Effector memory CD8-positive, alpha-beta T cell (primary cell): ENCODE data around the gene HACL1.
A peak's percentile ranks its signal among the peaks of the same experiment; 100 is the strongest.

ENCODE experiments used
- ATAC-seq: fragments of 150-1000 bp; cut with Tn5 transposase; replicated peaks from 2 replicates; pipeline ENCODE4 v1.10.0; 2021; ENCODE audit warnings: mild to moderate bottlenecking, moderate library complexity
- DNase-seq, 3 experiments: peaks; one replicate each; pipeline ENCODE4 v3.0.0; 2021
- H3K27ac Mint-ChIP-seq, 2 donors: one replicate each; pipeline ENCODE4 v1.8.0; 2022; ENCODE audit warnings: mild to moderate bottlenecking in 2 of 2, mixed read lengths in 2 of 2, moderate library complexity in 2 of 2
- H3K27me3 Mint-ChIP-seq, 2 donors: one replicate each; pipeline ENCODE4 v1.8.0; 2022; ENCODE audit warnings: mixed read lengths in 2 of 2
- H3K36me3 Mint-ChIP-seq: one replicate; pipeline ENCODE4 v1.8.0; 2022; ENCODE audit warnings: mild to moderate bottlenecking, moderate library complexity, mixed read lengths; ENCODE audit not compliant: insufficient read depth
- H3K4me1 Mint-ChIP-seq, 2 donors: one replicate each; pipeline ENCODE4 v1.8.0; 2022; ENCODE audit warnings: low read depth in 2 of 2, mixed read lengths in 2 of 2
- H3K4me3 Mint-ChIP-seq, 2 donors: one replicate each; pipeline ENCODE4 v1.8.0; 2022; ENCODE audit warnings: mild to moderate bottlenecking in 2 of 2, mixed read lengths in 2 of 2, moderate library complexity in 2 of 2
- H3K9me3 Mint-ChIP-seq, 2 donors: one replicate each; pipeline ENCODE4 v1.8.0; 2022; ENCODE audit warnings: mixed read lengths in 2 of 2

Gene HACL1

DNA sequence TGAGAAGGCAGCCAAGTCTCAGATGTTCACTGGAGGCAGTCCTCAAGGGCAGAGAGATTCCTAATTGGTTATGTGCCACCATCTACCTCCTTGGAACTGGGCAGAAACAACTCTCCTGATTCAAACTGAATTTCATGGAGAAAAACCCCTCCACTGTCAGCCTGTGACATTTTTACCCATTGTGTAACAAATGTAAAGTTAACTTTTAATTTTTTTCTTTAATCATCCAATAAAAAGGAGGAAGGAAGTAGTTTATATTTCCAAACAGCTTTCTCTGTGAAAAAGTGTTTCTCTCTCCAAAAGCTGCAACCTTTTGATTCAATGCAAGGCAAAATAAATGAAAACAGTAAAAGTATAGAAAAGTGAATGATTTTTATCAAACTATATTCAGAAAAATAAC is 79.4 kb downstream of the HACL1 start:
- Mint-ChIP-seq H3K4me1 (peaks cover 18 to 34% of the 10 kb centered on the region in 2 donors), H3K27me3 (no peaks in the 10 kb centered on the region), H3K9me3 (no peaks in the 10 kb centered on the region), H3K4me3 (peak overlapping the region; percentile 68 to 89), H3K36me3 (no peaks in the 10 kb centered on the region), H3K27ac (peak overlapping the region; percentile 80 to 91)
- no peak for ATAC-seq
- DNase-seq = no peak

DNA sequence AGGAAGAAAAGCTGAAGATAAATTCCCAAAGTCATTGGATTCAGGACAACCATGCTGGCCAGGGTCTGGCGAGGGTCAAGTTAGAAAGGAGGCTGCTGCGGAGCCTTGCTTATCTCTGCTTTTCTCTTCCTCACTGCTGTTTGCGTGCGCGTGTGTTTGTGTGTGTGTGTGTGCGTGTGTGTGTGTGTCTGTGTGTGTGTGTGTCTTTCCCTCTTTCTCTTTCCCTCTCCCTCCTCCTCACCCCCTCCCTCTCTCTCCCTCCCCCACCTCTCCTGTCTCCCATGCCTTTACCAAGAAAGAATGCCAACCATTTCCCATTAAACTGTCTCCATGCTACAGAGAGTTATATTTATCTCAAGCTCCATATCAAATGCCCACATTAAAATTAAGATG is 79.8 kb downstream of the HACL1 start, which contains the start of gene COLQ:
Gene COLQ (minus strand): TSS at position 134 of the 393 bp plus-strand sequence. CDS start 81 bp downstream, at position 53.
- no peak for DNase-seq
- peaks cover 18 to 34% of the 10 kb centered on the region in 2 donors for H3K4me1 Mint-ChIP-seq
- ATAC-seq = no peak
- H3K36me3 Mint-ChIP-seq = no peaks in the 10 kb centered on the region
- H3K27me3 Mint-ChIP-seq = no peaks in the 10 kb centered on the region
- H3K4me3 Mint-ChIP-seq = peak within 1 kb of the TSS; percentile 68 to 89
- H3K9me3 Mint-ChIP-seq = no peaks in the 10 kb centered on the region
- peak within 1 kb of the TSS; percentile 80 to 91 for H3K27ac Mint-ChIP-seq

DNA sequence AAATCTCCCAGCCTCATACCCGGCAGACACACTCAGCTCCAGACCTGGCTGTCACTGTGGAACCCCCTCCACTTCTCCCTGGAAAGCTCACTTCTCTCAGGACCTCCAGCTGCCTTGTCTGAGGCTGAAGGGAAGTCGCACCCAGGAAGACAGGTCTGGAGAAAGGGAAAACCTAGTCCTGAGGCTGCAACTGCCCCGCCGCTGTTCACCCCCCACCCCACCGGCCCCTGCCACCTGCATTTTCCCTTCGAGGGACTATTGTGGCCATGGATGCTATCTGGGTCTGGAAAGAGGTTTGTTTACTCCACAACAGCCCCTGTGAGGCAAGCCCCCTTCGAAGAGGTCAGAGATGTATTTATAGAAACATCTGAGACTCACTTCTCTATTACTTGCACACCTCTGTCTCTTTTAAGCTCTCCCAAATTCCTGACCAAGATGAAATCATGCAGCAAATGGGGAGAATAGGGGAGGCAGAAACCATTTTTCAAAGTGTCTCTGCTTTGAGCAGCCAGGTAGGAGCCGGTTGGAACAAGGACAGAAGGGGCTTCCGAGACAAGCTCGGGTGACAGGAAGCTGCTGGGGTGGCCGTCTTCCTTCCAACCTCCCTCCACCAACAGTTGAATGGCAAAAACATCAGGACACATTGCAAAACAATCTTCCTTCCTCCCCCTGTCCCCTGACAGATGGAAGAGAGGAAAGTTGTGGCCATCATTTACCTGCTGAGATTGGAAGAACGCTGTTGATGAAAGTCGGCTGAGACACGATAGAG is 80.4 kb downstream of the HACL1 start:
- peak overlapping the region; percentile 68 to 89 for H3K4me3 Mint-ChIP-seq

DNA sequence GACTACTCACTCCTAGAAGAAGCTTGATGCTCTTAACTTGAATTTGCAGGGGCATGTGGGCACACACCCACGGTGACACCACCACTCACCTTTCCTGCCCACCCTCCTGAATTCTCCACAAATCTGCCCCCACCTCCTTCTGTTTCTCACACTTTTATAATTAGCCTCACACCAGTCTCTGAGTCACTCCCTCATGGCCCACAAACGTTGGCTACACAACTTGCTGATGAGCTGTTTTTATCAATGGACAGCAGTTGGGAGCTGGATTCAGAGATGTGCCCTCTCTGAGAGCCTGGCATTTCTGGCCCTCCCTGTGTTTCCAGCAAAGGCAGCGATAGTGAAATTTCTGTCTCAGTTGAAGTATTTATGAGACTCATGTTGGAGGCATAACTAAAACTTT is 81.2 kb downstream of the HACL1 start:
- Mint-ChIP-seq H3K4me3 (peak overlapping the region; percentile 68 to 89), H3K27me3 (no peaks in the 10 kb centered on the region), H3K36me3 (no peaks in the 10 kb centered on the region), H3K27ac (peak overlapping the region; percentile 80 to 91), H3K4me1 (peaks cover 18 to 32% of the 10 kb centered on the region in 2 donors), H3K9me3 (no peaks in the 10 kb centered on the region)
- peak; percentile 10 to 14 (median 13) for DNase-seq
- peak; percentile 94 for ATAC-seq

More for the DNA sequence above, 80.4 kb downstream of the HACL1 start:
- Mint-ChIP-seq H3K4me1 (peaks cover 18 to 32% of the 10 kb centered on the region in 2 donors), H3K27ac (peak overlapping the region; percentile 80 to 91), H3K27me3 (no peaks in the 10 kb centered on the region), H3K36me3 (no peaks in the 10 kb centered on the region), H3K9me3 (no peaks in the 10 kb centered on the region)
- ATAC-seq (no peak), DNase-seq (no peak)

DNA sequence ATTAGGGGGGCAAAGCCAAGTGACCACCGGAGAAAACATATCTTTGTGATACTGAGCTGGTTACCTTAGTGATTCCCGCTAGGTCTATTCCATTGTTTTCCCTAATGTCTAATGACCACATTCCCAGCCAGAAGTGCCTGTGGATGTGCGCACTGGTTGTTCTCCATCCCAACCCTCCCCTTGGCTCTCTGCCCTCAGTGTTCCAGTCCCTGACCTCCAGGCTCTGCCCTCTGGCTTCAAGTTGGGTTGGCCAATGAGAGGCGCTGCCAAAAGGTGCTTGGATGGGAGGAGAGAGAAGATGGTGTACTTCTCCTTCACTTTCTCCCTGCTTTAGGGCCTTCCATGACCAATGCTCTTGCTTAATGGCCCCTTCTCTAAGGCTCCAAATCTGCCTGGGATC is 82.3 kb downstream of the HACL1 start:
- Mint-ChIP-seq H3K36me3 (no peaks in the 10 kb centered on the region), H3K9me3 (no peaks in the 10 kb centered on the region), H3K4me3 (peak overlapping the region in 1 of 2 donors; percentile 89), H3K4me1 (peaks cover 20 to 34% of the 10 kb centered on the region in 2 donors), H3K27me3 (no peaks in the 10 kb centered on the region), H3K27ac (peak overlapping the region in 1 of 2 donors; percentile 91)
- ATAC-seq (no peak), DNase-seq (no peak)

DNA sequence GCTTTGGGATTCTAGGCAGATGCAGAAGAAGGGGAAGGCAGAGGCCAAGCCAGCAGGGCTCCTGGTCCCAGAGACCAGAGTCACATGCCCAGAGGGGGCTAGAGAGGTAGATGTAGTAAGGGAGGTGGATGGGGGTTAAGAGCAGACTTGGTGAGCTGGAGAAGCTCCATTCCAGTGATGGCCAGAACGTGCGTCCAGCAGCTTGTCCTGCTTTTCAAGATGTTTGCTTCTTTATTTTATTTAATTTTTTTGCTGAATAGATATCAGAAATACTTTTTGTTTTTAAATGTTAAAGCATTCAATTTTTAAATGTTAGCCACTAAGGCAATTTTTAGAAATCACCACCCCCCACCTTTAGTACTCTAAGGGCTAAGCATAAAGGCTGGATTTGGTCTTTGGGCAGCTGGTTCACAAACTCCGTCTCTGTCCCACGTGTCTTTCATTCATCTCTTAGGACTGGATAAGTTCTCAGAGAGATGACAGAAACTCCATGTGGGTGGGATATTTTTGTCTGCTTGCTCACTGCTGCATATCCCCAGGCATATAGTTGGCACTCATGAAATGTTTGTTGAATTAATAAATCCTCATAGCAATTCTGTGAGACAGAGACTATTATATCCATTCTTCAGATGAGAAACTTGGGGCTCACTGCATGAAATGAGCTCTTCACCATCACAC is 86.6 kb downstream of the HACL1 start:
- no peak for ATAC-seq

DNA sequence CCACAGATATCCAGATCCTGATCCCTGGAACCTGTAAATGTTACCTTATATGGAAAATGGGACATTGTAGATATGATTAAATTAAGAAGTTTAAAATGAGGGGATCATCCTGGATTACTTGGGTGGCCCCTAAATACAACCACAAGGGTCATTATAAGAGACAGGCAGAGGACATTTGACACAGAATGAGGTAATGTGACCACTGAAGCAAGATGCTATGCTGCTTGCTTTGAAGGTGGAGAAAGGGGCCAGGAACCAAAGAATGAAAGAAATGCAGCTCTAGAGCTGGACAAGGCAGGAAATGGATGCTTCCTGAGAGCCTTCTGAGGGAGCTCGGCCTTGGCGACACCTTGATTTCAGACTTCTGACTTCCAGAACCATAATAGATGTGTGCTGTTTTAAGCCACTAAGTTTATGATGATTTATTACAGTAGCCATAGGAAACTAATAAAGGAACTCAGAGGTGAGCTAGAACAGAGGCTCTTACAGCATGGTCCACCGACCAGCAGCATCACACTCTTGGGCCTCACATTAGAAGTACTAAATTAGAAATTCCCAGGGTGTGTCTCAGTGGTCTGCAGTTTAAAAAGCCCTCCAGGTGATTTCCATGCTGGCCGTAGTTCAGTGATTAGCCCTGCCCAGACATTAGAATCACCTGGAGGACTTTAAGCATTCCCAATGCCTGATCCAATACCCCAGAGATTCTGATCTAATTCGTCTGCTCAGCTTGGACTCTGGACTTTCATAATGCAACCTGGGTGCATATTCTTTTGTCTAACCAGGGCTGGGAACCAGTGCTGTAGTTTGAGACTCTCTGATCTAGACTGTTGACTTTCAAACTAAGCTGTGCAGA is 87.3 kb downstream of the HACL1 start:
- Mint-ChIP-seq H3K4me1 (peaks cover 9 to 29% of the 10 kb centered on the region in 2 donors), H3K36me3 (peaks cover 6% of the 10 kb centered on the region), H3K4me3 (peak overlapping the region in 1 of 2 donors; percentile 23), H3K27me3 (no peaks in the 10 kb centered on the region), H3K27ac (no peak overlapping the region), H3K9me3 (no peaks in the 10 kb centered on the region)
- no peak for DNase-seq
- ATAC-seq = no peak

More for the DNA sequence above, 86.6 kb downstream of the HACL1 start:
- no peak for DNase-seq
- Mint-ChIP-seq H3K36me3 (peaks cover 6% of the 10 kb centered on the region), H3K4me3 (peak overlapping the region in 1 of 2 donors; percentile 23), H3K4me1 (peaks cover 15 to 34% of the 10 kb centered on the region in 2 donors), H3K27me3 (no peaks in the 10 kb centered on the region), H3K27ac (peak overlapping the region in 1 of 2 donors; percentile 20), H3K9me3 (no peaks in the 10 kb centered on the region)

DNA sequence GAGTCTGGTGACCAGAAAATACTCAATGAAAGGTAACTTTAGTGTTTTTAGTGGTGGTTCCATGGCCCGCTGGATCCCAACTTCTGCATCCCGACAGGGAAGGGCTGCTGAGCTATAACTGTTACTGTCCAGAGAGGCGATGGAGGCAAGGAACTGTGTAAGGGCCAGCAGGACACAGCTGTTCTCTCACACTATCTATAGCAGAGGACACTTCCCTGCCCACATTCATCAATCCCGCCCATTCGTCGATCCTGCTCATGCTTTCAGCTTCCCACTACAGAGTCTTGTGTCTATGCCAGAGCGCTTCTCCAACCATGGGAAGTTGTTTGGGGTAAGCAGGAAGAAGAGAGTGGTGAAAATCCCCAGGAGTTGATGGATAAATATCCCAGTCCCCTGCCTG is 88.3 kb downstream of the HACL1 start:
- H3K27ac Mint-ChIP-seq = peak overlapping the region in 1 of 2 donors; percentile 77
- DNase-seq = no peak
- H3K4me1 Mint-ChIP-seq = peaks cover 9 to 22% of the 10 kb centered on the region in 2 donors
- no peak overlapping the region for H3K4me3 Mint-ChIP-seq
- peaks cover 6% of the 10 kb centered on the region for H3K36me3 Mint-ChIP-seq
- H3K27me3 Mint-ChIP-seq = no peaks in the 10 kb centered on the region
- H3K9me3 Mint-ChIP-seq = no peaks in the 10 kb centered on the region
- ATAC-seq = no peak

DNA sequence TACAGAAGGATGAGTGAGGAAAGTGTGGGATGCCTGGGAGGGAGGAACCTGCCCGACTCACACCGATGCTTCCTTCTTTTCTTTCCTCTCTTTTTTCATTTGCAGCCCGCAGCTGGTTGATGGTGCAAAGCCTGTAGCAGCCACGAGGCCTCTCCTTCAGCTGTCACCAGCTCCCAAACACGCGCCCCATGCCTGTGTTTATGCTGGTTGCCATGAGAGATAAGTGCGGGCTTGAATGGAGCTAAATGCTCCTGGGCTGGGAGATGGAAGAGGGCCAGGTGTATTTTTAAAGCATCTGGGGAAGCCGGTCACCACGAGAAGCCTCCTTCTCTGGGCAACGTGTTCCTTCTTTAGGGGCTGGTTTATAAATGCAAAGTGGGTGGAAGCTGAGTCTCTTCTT is 89.2 kb downstream of the HACL1 start:
- no peaks in the 10 kb centered on the region for H3K9me3 Mint-ChIP-seq

DNA sequence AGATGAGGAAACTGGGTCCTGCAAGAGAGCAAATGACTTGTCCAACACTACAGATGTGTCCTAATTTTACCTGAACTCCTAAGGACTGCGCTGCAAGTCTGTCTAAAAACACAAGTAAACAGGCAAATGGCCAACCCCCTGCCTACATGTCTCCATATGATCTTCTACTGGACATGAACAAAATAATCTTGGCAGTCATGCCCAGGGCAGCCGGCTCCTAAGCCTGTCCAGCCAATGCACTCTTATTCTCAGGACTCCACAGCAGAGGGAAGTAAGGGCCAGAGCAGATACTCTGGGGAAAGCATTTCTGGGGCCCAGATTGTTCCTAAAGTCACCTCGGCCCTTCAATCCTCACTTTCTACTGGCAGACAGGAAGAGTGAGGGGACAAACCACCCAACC is 90.2 kb downstream of the HACL1 start:
- peaks cover 9 to 22% of the 10 kb centered on the region in 2 donors for H3K4me1 Mint-ChIP-seq
- H3K36me3 Mint-ChIP-seq = peaks cover 9% of the 10 kb centered on the region
- no peak for ATAC-seq
- H3K27ac Mint-ChIP-seq = peak overlapping the region in 1 of 2 donors; percentile 77
- no peaks in the 10 kb centered on the region for H3K27me3 Mint-ChIP-seq
- DNase-seq = no peak
- H3K4me3 Mint-ChIP-seq = no peak overlapping the region
- no peaks in the 10 kb centered on the region for H3K9me3 Mint-ChIP-seq

More for the DNA sequence above, 89.2 kb downstream of the HACL1 start:
- DNase-seq (no peak), ATAC-seq (no peak)
- Mint-ChIP-seq H3K27ac (peak overlapping the region in 1 of 2 donors; percentile 77), H3K4me3 (no peak overlapping the region), H3K4me1 (peaks cover 9 to 22% of the 10 kb centered on the region in 2 donors), H3K27me3 (no peaks in the 10 kb centered on the region), H3K36me3 (peaks cover 9% of the 10 kb centered on the region)
